Chondrocyte (in vitro differentiated cells): ENCODE results near the gene ADAM8. TPM values are rescaled to one million over a fixed set of nuclear protein-coding genes. Genes with fewer than 3 reads are reported as not detected.

Experiments used
- DNase-seq: peaks from one replicate; pipeline ENCODE4 v3.0.0; 2021; ENCODE audit warnings: mixed read lengths, low spot score
- H3K27ac Mint-ChIP-seq: one replicate; pipeline ENCODE4 v1.8.0; 2021; ENCODE audit warnings: mild to moderate bottlenecking, moderate library complexity, mixed read lengths; ENCODE audit not compliant: unreplicated experiment
- H3K27me3 Mint-ChIP-seq: 2 replicates; pipeline ENCODE4 v1.8.0; 2021; ENCODE audit warnings: low read depth, mixed read lengths
- H3K36me3 Mint-ChIP-seq: 2 replicates; pipeline ENCODE4 v1.8.0; 2021; ENCODE audit warnings: low read depth, mixed read lengths
- H3K4me1 Mint-ChIP-seq: 2 replicates; pipeline ENCODE4 v1.8.0; 2021; ENCODE audit warnings: low read depth, mild to moderate bottlenecking, mixed read lengths
- H3K4me3 Mint-ChIP-seq: one replicate; pipeline ENCODE4 v1.8.0; 2021; ENCODE audit warnings: mild to moderate bottlenecking, moderate library complexity, mixed read lengths; ENCODE audit not compliant: unreplicated experiment
- H3K9me3 Mint-ChIP-seq: 2 replicates; pipeline ENCODE4 v1.8.0; 2021; ENCODE audit warnings: low read depth, mixed read lengths
- total RNA-seq: library from RNA; stranded (reverse); gene quantifications from 3 replicates; pipeline ENCODE4 v1.2.1, GENCODE V29; 2021
- TF ChIP-seq, protein P1 (sequence below): fragments of 200-600 bp; sonication (generic); IDR thresholded peaks from 2 replicates; pipeline ENCODE4 v1.5.0; 2021; ENCODE audit warnings: antibody characterized with exemption, mild to moderate bottlenecking, moderate library complexity

The ADAM8 gene
- total RNA-seq, 1 donor from 2014 or later: 1.3 TPM

DNA sequence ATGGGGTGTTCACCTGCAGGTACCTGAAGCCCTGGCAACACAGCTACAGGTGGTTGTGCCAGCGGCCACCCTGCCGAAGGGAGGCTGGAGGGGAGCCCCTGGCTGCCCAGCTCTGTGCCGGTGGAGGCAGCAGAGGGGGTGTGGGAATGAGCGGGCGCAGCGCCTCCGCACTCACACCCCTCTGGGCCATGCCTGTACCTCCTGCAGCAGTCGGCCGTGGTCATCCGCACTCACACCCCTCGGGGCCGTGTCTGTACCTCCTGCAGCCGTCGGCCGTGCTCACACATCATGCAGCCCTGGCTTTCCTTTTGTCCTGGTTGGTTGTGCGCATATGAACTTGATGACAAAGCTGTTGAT is 33.7 kb upstream of the ADAM8 start:
- no peak overlapping the region for H3K4me3 Mint-ChIP-seq
- peak; percentile 87 for DNase-seq
- H3K27ac Mint-ChIP-seq: no peak overlapping the region
- peaks cover 18% of the 10 kb centered on the region for H3K4me1 Mint-ChIP-seq
- peaks cover 5% of the 10 kb centered on the region for H3K36me3 Mint-ChIP-seq
- no peaks in the 10 kb centered on the region for H3K27me3 Mint-ChIP-seq
- H3K9me3 Mint-ChIP-seq: no peaks in the 10 kb centered on the region
- TF ChIP-seq, protein P1, sequence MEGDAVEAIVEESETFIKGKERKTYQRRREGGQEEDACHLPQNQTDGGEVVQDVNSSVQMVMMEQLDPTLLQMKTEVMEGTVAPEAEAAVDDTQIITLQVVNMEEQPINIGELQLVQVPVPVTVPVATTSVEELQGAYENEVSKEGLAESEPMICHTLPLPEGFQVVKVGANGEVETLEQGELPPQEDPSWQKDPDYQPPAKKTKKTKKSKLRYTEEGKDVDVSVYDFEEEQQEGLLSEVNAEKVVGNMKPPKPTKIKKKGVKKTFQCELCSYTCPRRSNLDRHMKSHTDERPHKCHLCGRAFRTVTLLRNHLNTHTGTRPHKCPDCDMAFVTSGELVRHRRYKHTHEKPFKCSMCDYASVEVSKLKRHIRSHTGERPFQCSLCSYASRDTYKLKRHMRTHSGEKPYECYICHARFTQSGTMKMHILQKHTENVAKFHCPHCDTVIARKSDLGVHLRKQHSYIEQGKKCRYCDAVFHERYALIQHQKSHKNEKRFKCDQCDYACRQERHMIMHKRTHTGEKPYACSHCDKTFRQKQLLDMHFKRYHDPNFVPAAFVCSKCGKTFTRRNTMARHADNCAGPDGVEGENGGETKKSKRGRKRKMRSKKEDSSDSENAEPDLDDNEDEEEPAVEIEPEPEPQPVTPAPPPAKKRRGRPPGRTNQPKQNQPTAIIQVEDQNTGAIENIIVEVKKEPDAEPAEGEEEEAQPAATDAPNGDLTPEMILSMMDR: no peak

DNA sequence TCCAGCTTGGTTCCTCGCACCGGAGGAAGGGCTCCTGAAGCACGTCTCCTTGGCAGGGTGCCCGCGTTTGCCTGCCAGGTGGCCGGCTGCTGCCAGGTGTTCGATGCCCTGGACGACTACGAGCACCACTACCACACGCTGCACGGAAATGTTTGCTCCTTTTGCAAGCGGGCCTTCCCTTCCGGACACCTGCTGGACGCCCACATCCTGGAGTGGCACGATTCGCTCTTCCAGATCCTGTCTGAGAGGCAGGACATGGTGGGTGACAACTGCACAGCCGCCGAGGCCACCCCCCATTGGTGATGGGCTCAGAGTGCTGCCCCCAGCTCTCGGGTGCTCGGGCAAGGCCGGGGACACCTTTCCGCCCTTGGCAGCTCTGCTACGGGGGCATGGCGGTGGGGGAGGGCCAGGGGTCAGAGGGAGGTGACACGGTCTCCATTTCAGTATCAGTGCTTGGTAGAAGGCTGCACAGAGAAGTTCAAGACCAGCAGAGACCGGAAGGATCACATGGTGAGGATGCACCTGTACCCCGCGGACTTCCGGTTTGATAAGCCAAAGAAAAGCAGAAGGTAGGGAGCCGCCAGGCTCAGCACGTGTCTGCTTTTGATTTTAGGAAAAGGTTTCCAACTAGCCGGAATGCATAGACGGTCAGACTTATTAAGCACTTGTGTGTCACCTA is 33.2 kb upstream of the ADAM8 start:
- no peaks in the 10 kb centered on the region for H3K9me3 Mint-ChIP-seq
- TF ChIP-seq, protein P1: no peak
- H3K36me3 Mint-ChIP-seq: peaks cover 5% of the 10 kb centered on the region
- H3K27ac Mint-ChIP-seq: no peak overlapping the region
- peak overlapping the region; percentile 35 for H3K4me3 Mint-ChIP-seq
- DNase-seq: peak; percentile 90
- peaks cover 23% of the 10 kb centered on the region for H3K4me1 Mint-ChIP-seq
- no peaks in the 10 kb centered on the region for H3K27me3 Mint-ChIP-seq

DNA sequence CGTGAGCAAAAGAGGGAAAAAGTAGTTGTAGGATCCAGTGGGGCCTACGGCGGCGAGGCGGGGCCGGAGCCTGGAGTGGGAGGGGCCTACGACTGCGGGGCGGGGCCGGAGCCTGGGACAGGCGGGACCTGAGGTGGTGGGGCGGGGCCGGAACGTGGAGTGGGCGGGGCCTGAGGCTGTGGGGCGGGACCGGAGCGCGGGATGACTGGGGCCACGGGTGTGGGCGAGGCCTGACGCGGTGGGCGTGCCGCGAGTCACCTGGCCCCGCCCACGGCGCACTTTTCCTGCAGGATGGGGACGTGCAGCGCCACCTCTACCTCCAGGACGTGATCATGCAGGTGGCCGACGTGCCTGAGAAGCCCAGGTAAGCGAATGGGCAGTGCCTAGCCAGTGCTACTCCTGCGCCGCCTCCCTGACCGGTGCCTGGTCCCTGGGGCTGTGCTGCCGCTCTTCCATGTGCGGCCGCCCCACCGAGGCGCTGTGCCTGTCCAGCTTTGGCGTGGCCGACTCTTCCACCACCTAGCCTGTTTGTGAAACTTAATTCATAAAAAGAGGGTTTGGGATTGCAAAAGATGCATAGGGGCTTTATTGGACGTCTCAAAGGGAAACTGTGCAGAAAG is 32.5 kb upstream of the ADAM8 start:
- H3K4me3 Mint-ChIP-seq: peak overlapping the region; percentile 66
- no peaks in the 10 kb centered on the region for H3K9me3 Mint-ChIP-seq
- no peaks in the 10 kb centered on the region for H3K27me3 Mint-ChIP-seq
- peaks cover 5% of the 10 kb centered on the region for H3K36me3 Mint-ChIP-seq
- peak; percentile 96 for DNase-seq
- peaks cover 26% of the 10 kb centered on the region for H3K4me1 Mint-ChIP-seq
- peak overlapping the region; percentile 75 for H3K27ac Mint-ChIP-seq
- TF ChIP-seq, protein P1: no peak

DNA sequence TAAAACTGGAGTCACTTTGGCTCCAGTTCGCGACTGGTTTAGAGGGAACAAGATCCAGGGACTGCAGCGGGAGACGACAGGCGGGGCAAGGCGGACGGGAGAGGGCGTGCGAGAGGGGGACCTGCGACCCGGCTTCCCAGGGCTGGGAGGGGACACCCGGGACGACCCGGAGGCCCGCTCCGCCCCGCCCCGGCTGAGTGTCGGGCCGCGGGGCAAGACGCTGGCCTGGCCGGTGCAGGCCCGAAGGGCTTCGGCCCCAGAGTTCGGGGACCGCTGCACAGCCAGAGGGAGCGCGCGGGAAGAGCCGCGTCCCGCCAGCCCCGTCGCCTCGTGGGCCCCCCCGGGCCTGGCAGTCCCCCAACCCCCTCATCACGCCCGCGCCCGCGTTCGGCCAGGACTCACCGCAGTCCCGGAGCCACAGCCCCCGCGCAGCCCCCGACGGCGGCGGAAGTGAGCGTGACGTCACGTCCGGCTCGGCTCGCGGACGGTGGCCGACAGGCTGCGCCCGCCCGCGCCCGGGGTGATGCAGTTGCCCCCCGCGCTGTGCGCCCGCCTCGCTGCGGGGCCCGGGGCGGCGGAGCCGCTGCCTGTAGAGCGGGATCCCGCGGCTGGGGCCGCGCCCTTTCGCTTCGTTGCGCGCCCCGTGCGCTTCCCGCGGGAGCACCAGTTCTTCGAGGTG is 31.9 kb upstream of the ADAM8 start, which contains the start of the genes TUBGCP2 and ZNF511:
TUBGCP2 (minus strand) TSS at position 452 of the 679 bp plus-strand sequence. CDS start 5,931 bp downstream, outside the sequence.
ZNF511 (plus strand) TSS at position 494 of the 679 bp plus-strand sequence; CDS start at position 524, 30 bp downstream.
- H3K27me3 Mint-ChIP-seq: no peaks in the 10 kb centered on the region
- peak within 1 kb of the TSS; percentile 97 for H3K27ac Mint-ChIP-seq
- peaks cover 28% of the 10 kb centered on the region for H3K4me1 Mint-ChIP-seq
- TF ChIP-seq, protein P1: peak; percentile 27
- H3K36me3 Mint-ChIP-seq: peaks cover 5% of the 10 kb centered on the region
- DNase-seq: peak; percentile 95
- peak within 1 kb of the TSS; percentile 95 for H3K4me3 Mint-ChIP-seq
- H3K9me3 Mint-ChIP-seq: no peaks in the 10 kb centered on the region

DNA sequence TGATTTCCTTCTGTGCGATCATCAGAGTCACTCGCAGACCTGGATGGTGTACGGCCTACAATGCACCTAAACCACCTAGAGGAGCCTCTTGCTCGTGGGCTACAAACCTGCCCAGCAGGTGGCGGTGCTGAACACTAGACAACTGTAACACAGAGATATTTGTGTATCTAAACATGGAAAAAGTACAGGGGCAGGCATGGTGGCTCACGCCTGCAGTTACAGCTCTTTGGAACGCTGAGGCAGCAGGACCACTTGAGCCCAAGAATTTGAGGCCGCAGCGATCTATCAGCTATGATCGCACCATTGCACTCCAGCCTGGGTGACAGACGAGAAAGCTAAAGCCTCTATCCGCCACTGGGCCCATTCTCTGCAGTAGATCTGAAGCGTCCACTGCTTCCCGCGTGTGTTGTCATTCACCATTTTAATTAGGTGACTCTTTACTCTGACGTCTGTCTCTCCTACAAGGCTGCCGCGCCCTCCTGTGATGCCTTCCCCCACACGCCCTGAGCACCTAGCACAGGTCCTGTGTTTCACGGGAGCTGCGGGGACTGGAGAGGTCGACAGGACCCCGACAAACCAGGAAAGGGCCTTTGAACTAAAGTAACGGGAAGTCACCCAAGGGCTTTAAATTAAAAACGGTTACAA is 31.2 kb upstream of the ADAM8 start:
- Mint-ChIP-seq H3K27me3 (no peaks in the 10 kb centered on the region), H3K9me3 (no peaks in the 10 kb centered on the region), H3K36me3 (peaks cover 5% of the 10 kb centered on the region), H3K27ac (peak overlapping the region; percentile 97), H3K4me1 (peaks cover 28% of the 10 kb centered on the region), H3K4me3 (peak overlapping the region; percentile 95)
- DNase-seq: peak; percentile 73
- TF ChIP-seq, protein P1: peak; percentile 82
